ENCODE data around the gene STRAP.
A peak's percentile ranks its signal among the peaks of the same experiment; 100 is the strongest.
"Not testable (repeated sequence)": the region's sequence is repeated elsewhere in the genome, so short reads cannot be mapped to it uniquely, and the experiment has no call there.

STRAP gene

DNA sequence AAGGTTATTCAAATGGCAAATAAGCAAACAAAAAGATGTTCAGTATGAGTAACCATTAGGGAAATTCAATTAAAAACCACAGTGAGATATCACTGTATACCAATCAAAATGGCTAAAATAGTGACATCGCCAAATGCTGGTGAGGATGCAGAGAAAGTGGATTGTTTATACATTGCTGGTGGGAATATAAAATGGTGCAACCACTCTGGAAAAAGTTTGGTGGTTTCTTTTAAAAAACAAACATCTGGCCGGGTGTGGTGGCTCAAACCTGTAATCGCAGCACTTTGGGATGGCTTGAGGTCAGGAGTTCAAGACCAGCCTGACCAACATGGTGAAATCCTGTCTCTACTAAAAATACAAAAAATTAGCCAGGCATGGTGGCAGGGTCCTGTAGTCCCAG is 14.0 kb upstream of the STRAP start:
- DNase-seq (ENCODE audit: low read depth in 2 of 2) = no peak

DNA sequence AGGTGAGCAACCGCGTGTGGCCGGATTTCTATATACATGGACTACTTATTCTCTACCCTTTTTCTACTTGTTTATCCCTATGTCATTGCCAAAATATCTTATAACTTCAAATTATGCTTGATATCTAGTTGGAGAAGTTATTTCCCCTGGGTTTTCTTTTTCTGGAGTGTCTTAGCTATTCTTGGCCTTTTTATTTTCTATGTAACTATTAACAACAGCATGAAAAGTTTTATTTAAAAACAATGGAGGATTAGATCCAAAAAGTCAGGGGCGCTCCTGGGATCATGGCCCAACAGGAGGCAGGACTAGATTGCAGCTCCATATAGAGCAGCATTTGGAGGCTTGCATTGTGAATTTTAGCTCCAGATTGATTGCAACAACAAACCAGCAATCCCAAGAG is 8.6 kb upstream of the STRAP start:
- no peak for DNase-seq (ENCODE audit: low read depth in 2 of 2)

DNA sequence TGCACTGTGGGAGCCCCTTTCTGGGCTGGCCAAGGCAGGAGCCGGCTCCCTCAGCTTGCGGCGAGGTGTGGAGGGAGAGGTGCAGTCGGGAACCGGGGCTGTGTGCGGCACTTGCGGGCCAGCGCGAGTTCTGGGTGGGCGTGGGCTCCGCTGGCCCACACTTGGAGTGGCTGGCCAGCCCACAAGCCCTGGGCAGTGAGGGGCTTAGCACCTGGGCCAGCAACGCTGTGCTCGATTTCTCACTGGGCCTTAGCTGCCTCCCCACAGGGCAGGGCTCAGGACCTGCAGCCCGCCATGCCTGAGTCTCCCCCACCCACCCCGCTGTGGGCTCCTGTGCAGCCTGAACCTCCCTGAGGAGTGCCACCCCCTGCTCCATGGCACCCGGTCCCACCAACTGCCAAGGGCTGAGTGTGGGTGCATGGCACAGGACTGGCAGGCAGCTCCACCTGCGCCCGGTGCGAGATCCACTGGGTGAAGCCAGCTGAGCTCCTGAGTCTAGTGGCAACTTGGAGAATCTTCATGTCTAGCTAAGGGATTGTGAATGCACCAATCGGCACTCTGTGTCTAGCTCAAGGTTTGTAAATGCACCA is 7.5 kb upstream of the STRAP start:
- not testable (repeated sequence) for DNase-seq (ENCODE audit: low read depth in 2 of 2)

DNA sequence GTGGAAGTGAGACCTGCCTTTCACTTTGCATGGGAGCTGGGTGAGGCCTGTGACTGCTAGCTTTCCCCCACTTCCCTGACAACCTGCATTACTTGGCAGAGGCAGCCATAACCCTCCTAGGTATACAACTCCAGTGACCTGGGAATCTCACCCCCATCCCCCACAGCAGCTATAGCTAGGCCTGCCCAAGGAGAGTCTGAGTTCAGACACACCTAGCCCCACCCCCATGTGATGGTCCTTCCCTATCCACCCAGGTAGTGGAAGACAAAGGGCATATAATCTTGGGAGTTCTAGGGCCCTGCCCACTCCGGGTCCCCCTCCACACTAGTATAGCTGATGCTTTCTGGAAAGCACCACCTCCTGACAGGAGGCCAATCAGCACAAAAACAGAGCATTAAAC is 6.3 kb upstream of the STRAP start:
- no peak for DNase-seq (ENCODE audit: low read depth in 2 of 2)

DNA sequence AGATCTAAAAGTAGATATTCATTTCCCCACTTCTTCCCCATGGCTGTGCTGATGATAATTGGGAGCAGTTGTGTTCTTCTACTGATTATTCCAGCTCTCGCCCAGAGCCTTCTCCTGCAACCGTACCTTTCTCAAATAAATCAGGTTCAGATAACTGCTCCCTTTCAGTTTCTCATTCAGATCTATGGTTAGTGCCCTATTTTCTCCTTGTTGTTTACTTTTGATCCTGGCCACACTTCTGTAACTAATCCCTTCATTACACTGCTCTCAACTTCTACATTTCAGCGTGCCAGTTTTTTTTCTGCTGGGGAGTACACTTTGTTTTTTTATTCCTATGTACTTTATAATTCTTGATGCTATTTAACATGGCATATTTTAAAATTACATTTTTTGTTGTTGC is 2.8 kb upstream of the STRAP start:
- no peak for DNase-seq (ENCODE audit: low read depth in 2 of 2)

DNA sequence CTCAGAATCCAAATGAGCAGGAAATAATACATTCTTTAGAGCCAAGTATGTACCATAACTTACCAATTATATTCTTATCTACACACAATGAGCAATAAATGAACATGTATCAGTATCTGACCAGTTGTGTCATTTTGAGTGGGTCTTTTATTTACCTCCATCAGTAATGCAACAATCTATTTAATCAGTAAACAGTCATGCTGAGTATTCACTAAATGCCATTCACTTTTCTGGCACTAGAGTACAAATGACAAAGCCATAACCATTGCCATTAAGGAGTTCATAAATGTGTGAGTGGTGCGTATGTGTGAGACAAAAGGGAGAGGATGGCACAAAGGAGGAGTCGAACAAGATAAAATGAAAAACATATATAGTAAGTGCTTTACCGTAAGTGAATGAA is 1.5 kb upstream of the STRAP start:
- no peak for DNase-seq (ENCODE audit: low read depth in 2 of 2)

DNA sequence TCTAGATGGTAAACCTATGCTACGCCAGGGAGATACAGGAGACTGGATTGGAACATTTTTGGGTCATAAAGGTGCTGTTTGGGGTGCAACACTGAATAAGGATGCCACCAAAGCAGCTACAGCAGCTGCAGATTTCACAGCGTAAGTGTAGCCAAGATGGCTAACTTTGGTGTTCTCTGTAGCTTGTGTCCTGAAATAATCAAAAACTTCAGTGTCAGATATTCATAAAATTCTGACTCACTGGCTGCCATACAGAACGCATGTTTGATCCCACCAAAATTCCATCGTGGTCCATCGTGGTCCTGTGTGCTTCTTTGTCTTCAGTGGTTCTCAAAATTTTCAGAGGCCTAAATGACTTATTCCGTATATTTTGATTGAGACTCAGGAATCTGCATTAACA is 1.3 kb downstream of the STRAP start:
- DNase-seq (ENCODE audit: low read depth in 2 of 2) = no peak

DNA sequence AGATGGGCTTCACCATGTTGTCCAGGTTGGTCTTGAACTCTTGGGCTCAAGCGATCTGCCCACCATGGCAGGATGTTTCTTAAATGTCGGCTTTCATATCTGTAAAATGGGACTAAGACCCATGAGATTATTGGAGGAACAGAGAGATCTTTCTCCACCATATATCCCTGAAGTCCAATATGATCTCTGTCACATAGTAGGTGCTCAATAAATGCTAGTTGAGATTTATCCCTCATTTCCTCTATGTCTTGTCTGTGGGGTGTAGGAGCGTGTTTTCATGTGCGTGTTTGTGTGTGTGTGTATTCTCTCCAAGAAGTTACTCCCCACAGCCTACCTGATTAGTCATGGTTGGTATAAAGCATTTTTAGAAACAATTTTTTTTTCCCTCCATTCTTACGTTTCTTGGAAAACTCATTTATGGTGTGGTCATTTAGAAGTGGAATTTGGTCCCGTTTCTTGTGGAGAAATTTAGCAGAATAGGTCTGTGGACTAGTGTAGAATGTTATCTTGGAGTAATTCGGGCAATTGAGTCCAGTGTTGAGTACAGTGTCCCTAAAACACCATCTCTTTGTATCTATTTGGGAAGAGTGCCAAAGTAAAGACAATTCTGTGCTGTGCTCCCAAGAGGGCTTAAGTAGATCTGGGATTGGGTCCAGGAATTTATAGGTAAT is 4.3 kb downstream of the STRAP start:
- no peak for DNase-seq (ENCODE audit: low read depth in 2 of 2)

DNA sequence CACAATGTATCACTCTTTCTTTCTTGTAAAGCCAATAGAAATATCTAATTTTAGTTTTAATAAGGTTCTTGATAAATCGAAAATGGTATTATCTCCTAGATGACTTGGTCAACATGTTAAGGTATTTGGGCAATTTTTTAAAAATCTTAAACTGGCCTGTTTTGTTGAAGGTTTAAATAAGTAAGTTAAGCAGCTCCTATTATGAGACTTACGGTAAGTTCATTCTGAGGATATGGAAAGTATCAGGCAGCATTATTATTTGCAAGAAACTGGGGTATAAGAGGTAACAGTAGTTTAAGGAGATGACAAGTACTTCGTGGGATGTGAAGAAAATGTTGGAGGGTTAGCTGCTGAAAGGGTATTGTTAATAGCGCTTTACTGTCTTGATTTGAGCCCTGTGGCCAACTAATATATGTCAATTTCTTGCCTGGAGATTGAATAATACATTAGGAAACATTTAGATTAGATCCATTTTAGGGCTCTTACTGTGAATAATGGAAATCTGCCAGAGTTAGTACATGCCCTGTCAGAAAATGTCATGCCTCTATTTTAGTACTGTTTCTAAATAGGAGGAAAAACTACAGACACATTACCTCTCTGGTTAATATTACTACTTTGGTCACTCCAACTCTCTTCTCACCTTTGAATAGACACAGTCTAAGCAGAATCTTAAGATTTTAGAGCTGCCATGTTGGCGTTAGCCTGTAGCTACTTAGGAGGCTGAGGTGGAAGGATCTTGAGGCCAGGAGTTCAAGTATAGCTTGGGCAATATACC is 5.0 kb downstream of the STRAP start:
- no peak for DNase-seq (ENCODE audit: low read depth in 2 of 2)

DNA sequence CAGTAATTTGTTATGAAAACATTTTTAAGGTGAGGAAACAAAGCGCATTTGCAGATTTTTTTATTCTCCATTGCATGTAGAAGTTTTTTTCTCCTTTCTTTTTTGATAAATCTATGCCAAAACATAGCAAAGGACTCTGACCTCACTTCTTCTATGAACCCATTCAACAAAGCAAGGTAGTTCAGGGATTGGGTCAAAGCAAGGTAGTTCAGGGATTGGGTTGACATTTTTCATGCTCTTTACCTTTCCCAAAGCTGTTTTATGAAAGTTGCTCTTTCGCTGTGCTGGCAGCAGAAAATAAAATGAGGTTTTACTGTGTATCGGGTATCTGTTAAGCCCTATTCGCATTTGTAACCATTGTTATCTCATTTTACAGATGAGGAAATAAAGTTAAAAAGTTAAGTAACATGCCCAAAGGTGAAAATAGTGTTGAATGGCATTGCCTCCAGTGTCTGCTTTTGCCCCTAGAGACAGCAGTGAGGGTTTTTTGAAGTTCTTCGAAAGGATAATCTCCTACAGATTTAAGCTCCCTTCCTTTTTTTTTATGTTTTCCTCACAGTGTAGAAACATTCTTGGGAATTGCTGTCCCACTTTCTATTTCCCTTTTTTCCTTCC is 10.6 kb downstream of the STRAP start:
- no peak for DNase-seq (ENCODE audit: low read depth in 2 of 2)

DNA sequence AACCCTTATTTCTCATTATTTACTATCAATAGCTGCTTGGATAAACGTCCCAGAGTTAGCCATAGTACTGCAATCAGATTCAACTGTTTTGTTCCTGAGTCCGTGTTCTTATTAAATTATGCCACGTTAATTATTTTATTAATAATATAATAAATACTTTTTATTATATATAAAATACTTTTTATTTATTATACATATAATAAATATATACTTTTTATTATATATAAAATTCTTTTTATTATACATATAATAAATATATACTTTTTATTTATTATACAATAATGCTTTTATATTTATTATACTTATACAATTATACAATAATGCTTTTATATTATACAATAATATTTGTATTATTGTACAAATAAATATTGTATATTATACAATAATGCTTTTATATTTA is 11.1 kb downstream of the STRAP start:
- DNase-seq (ENCODE audit: low read depth in 2 of 2) = no peak

DNA sequence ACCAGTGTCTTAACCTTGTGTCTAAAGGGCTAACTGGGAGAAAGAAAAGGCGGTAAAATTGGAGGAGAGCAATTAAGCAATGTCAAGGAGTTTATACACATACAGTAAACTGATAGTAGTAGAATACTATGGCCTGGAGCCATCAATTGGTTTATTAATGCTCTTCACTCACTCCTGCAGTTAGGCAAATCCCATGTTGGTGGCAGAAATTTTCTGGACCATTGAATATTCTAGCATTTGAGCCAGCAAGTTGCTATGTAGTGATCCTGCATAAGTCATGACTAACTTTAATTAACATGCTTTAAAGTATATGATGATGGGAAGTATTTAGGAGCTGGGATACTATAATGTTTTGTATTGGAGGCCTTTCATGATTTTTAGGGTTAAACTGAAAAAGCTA is 14.7 kb downstream of the STRAP start:
- DNase-seq (ENCODE audit: low read depth in 2 of 2) = no peak

DNA sequence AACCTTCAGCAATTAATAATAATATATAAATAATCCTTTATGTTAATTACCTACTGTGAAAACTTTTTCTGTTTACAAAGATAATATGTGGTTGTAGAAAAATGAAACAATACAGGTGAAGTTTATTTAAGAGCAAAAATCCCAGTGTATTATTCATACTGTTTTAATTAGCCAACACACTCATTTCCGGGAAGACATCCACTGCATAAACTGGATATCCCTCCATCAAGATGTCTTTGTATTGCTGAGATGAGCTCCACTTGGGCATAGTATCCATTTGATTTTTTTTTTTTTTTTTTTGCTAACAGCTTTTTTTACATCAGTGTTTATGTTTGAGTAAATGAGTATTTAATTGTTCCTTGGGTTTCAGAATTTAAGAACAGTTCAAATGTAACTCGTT is 15.2 kb downstream of the STRAP start:
- no peak for DNase-seq (ENCODE audit: low read depth in 2 of 2)

DNA sequence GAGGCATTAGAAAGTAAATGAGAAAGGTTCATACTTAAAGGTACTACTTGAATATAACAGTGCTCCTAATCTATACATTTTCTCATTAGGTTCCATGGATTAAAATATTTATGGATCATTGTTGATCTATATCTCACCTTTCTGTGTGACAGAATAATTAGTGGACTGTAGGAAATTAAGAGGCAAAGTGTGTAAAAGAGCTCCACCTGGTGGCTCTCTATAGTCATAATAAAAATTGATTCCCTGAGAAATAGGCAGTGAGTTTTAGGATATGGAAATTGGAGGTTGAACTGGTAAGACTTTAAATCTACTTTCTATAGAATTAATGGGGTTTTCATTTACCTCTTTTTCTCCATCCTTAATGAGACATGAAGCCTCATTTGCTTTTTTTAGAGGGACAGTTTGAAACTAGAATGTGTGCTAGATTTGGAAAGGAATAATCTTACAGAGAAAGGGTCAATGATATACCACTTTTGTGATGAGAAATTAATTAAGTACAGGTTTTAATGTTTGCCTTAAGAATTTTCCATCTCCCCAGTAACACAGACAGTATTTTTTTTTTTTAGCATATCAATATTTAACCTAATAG is 17.2 kb downstream of the STRAP start:
- no peak for DNase-seq (ENCODE audit: low read depth in 2 of 2)

DNA sequence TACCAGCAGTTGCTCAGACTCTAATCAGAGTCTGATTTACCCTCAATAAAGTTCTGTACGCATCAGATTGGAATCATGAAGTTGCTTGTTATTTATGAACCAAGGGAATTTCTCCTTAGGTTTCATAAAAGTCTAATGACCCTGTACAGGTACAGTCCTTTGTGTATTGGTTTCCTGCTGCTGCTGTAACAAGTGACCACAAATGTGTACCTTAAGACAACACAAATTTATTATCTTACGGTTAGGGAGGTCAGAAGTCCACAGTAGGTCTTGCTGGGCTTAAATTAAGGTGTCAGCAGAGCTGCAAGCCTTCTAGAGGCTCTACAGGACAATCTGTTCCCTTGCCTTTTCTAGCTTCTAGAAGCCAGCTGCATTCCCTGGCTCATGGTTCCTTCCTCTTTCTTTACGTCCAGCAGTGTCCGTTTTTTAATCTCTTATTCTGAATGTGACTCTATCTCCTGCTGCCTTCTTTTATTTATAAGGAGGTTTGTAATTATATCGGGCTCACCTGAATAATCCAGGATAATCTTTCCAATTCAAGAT is 22.3 kb downstream of the STRAP start:
- no peak for DNase-seq (ENCODE audit: low read depth in 2 of 2)

DNA sequence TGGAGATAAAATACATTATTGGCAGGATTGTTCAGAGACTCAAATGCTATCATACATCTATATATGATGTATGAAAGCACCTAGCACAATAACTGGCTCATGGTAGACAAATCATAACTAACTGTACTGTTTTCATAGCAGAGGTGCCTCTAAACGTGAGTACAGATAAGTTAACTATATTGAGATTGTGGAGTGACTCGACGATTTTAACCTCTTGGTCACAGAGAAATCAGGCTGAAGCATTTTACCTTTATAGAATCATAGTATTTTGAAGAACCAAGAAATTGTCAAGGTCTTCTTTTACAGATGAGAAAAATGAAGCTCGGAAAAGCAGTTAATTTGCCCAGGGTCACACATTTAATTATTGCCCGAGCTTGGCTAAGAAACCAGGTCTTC is 28.3 kb downstream of the STRAP start:
- no peak for DNase-seq (ENCODE audit: low read depth in 2 of 2)

DNA sequence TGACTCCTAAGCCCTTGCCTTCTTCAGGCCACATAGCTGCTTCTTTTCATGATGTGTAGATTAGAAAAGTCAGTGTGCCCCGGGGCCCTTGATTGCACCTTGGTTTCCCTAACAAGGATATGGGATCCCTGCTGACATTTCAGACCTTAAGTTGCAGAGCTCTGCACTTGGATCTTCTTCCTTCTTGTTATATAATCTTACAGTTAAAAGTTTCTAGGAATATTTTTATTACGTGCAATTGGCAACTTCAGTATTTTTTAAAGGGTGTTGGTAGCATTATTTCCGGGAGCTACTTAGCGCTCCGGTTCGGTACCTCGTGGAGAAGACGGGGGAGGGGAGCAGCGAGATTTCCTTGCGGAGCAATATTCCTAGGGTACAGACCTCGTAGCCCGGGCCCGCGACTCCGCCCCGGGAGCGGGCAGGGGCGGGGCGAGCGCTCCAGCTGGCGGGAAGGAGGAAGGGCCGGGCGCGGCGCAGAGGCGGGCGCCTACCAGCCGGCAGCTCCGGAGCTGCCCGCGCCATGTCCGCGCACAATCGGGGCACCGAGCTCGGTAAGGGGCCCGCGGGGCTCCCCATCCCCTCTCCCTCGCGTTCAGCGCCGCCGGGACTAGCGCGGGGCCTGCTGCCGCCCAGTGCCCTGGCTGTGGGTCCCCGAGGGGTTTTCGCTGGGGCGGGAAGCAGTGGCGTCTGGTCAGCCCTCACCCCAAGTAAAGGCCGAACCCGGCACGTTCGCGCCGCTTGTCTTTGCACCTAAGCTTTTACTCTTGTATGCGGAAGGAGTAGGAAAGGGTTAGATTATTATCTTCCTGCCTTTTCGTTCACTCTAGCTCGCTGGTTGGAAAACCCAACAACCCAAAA is 28.9 kb downstream of the STRAP start, which contains the start of gene DERA:
TSS of gene DERA (plus strand) at position 469 of the 858 bp plus-strand sequence. CDS start at position 521, 52 bp downstream.
- peak; percentile 47 to 58 for DNase-seq (ENCODE audit: low read depth in 2 of 2)

DNA sequence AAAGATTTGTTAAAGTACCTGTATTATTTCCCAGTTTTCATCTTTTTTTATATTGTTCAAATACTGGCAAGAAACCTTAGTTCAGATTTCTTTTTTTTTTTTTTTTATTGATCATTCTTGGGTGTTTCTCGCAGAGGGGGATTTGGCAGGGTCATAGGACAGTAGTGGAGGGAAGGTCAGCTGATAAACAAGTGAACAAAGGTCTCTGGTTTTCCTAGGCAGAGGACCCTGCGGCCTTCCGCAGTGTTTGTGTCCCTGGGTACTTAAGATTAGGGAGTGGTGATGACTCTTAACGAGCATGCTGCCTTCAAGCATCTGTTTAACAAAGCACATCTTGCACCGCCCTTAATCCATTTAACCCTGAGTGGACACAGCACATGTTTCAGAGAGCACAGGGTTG is 29.7 kb downstream of the STRAP start:
- DNase-seq (ENCODE audit: low read depth in 2 of 2) = not testable (repeated sequence)

DNA sequence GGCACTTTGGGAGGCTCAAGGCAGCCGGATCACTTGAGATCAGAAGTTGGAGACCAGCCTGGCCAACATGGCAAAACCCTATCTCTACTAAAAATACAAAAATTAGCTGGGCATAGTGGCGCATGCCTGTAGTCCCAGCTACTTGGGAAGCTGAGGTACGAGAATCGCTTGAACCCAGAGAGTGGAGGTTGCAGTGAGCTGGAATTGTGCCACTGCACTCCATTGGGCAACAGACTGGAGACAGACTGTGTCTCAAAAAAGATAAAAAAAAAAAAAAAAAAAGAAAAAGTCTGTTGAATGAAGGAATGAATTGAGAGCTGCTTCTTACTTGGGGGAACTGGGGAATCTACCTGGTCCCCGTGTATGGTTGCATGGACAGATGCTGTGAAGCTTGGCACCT is 31.9 kb downstream of the STRAP start:
- not testable (repeated sequence) for DNase-seq (ENCODE audit: low read depth in 2 of 2)

DNA sequence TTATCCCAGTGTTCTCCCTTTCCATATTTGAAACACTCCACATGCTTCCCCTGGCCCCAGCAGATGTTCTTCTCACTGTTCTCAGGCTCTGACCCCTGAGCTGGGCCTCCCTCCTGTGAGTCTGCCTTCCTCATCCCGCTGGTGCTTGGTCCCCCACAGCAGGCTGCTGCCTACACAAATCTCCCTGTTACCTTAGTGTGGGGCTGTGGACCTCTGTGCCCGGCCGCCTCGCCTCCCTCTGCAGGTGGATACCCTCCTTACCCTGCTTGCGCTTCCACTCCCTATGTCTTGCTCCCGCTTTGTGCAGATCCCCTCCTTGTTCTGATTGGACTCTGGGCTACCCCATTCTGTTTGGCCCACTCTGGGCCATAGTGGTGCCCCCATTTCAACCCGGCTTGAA is 35.9 kb downstream of the STRAP start:
- DNase-seq (ENCODE audit: low read depth in 2 of 2) = no peak

DNA sequence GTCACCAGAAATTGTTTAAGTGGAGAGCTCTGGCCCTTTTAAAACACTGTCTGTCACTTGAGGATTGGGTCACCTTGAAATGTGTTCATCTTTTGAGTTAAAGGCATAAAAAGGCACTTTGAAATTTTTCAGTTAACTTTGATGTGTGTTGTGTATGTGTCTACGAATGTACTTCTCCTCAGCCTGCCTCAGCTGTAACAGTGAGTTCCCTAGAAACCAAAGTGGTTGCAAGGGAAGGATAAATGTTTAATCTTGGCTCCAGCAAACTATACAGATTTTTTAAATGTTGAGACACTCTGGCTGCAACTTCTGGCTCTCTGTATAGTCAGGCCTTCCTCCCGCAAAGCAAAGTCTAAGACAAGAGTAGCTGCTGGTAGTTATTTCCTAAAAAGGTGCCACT is 37.2 kb downstream of the STRAP start:
- DNase-seq (ENCODE audit: low read depth in 2 of 2) = no peak
